Adrenal gland (tissue), 12 donors: ENCODE measurements around the gene MMRN1. TPM values are rescaled to one million over a fixed set of nuclear protein-coding genes. Genes with fewer than 3 reads are reported as not detected.

Experiments used
- DNase-seq, 7 donors: peaks; one replicate each; pipeline ENCODE4 v3.0.0-alpha.2; 2019 to 2020
- H3K27ac ChIP-seq, 5 donors: fragments of 200-600 bp; sonication (generic) in 4 of 5; 1 replicate in 3 of 5; 2 replicates in 2 of 5; pipeline versions ENCODE4 v1.5.1 to v1.8.0; 2016 to 2020; ENCODE audit warnings: mild to moderate bottlenecking in 1 of 5
- H3K27me3 ChIP-seq: fragments of 200-600 bp; 2 replicates; pipeline ENCODE4 v1.8.0; 2021
- H3K36me3 ChIP-seq, 2 donors: fragments of 200-600 bp; replicated peaks in 1 of 2; 1 replicate in 1 of 2; 2 replicates in 1 of 2; pipeline versions ENCODE4 v1.5.1 to v1.8.0; 2018 to 2022
- H3K4me1 ChIP-seq, 2 donors: fragments of 200-600 bp; replicated peaks in 1 of 2; 1 replicate in 1 of 2; 2 replicates in 1 of 2; pipeline versions ENCODE4 v1.5.1 to v1.8.0; 2018 to 2021
- H3K4me3 ChIP-seq, 4 donors: fragments of 200-600 bp; sonication (generic) in 3 of 4; one replicate each; pipeline ENCODE4 v1.5.1; 2016 to 2018
- H3K9me3 ChIP-seq, 3 donors: fragments of 200-600 bp; sonication (generic) in 1 of 3; replicated peaks in 1 of 3; 1 replicate in 2 of 3; 2 replicates in 1 of 3; pipeline versions ENCODE4 v1.5.1 to v1.8.0; 2016 to 2021
- POLR2A ChIP-seq, 2 donors: fragments of 450-650 bp; IDR thresholded peaks; one replicate each; pipeline ENCODE4 v1.6.1; 2017; ENCODE audit warnings: antibody characterized with exemption in 2 of 2, mild to moderate bottlenecking in 2 of 2, moderate library complexity in 1 of 2
- WGBS, 4 donors: extraction: QIAGEN DNeasy Blood & Tissue Kit in 2 of 4; methylation state at CpG; one replicate each; pipeline versions ENCODE4 v1.1.5 to v1.1.7; 2013 to 2017; 5-methylcytosine and 5-hydroxymethylcytosine counted together
- intact Hi-C, 2 donors: fragments of 100-400 bp; cut with DNase I; formaldehyde crosslinking; loops; one replicate each; pipeline versions ENCODE4 v1.14.1 to v1.15.0; 2022 to 2023
- polyA plus RNA-seq, 3 donors: library from polyadenylated mRNA; stranded (reverse); fragments of 200-250 nt in 2 of 3; fragments of 350-450 nt in 1 of 3; fragmentation: Illumina TruSeq in 1 of 3; extraction: RNeasy Lipid Tissue Mini Kit (QIAGEN cat#74804) in 1 of 3; gene quantifications; one replicate each; pipeline ENCODE4 v1.2.3, GENCODE V29; 2013 to 2014
- total RNA-seq, 9 donors: library from RNA; depleted of rRNA in 4 of 9; stranded (reverse); fragments of >200 nt in 4 of 9; fragments of 120-200 nt in 1 of 9; fragmentation: NEBNext Ultra II Directional in 1 of 9; extraction: Animal tissue kit (Norgen Biotek cat#: 25700) in 1 of 9; gene quantifications; one replicate each; pipeline versions ENCODE4 v1.1.0 to v1.2.4, GENCODE V29; 2013 to 2023
- TF ChIP-seq, protein P1 (sequence below), 6 experiments: fragments of 450-650 bp in 4 of 6; fragments of 200-600 bp in 2 of 6; sonication (generic) in 1 of 6; IDR thresholded peaks; 1 replicate in 5 of 6; 2 replicates in 1 of 6; pipeline versions ENCODE4 v1.5.1 to v1.8.0; 2016 to 2021; ENCODE audit warnings: antibody characterized with exemption in 6 of 6, mild to moderate bottlenecking in 2 of 6, moderate library complexity in 1 of 6
- donor health status: healthy with polysubstance abuse.
- donor health status: Bipolar disorder and iron deficiency.
- donor health status: DM: yes; HTN: yes; CAD: no.
- donor health status: DM: no; HTN: no; CAD: no.
- donor health status: DM: no; HTN: no; CAD: no.
- donor health status: DM: yes; HTN: yes; CAD: no.

Gene MMRN1
- total and polyA plus RNA-seq, 12 donors = 1.4 to 31.2 (median 6.6) TPM

DNA sequence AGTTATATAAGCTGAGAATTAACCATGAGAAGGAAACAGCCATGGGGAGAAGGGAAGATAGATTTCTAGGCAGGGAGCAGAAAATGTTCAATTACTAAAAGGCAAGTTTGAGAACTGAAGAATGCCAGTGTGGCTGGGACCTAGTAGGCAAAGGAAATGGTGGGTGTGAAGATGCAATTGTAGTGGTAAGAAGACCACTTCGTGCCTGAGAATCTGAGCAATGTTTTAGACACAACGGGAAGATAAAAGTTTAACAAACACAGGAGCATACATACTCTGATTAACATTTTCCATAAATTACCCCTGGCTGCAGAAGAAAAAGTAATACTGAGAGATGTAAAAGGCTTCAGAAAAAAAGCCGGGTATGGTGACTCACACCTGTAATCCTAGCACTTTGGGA, 18.1 kb upstream of the MMRN1 start:
- no peaks in the 10 kb centered on the region for H3K9me3 ChIP-seq
- no peaks in the 10 kb centered on the region for H3K36me3 ChIP-seq
- H3K4me3 ChIP-seq = no peak overlapping the region
- DNase-seq = no peak
- no peaks in the 10 kb centered on the region for H3K27me3 ChIP-seq
- no peaks in the 10 kb centered on the region for H3K4me1 ChIP-seq
- intact Hi-C loops = no loop called here
- TF ChIP-seq POLR2A (IDR thresholded peaks at IDR 0.05) = no peak
- TF ChIP-seq, protein P1, sequence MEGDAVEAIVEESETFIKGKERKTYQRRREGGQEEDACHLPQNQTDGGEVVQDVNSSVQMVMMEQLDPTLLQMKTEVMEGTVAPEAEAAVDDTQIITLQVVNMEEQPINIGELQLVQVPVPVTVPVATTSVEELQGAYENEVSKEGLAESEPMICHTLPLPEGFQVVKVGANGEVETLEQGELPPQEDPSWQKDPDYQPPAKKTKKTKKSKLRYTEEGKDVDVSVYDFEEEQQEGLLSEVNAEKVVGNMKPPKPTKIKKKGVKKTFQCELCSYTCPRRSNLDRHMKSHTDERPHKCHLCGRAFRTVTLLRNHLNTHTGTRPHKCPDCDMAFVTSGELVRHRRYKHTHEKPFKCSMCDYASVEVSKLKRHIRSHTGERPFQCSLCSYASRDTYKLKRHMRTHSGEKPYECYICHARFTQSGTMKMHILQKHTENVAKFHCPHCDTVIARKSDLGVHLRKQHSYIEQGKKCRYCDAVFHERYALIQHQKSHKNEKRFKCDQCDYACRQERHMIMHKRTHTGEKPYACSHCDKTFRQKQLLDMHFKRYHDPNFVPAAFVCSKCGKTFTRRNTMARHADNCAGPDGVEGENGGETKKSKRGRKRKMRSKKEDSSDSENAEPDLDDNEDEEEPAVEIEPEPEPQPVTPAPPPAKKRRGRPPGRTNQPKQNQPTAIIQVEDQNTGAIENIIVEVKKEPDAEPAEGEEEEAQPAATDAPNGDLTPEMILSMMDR (IDR thresholded peaks at IDR 0.05) = no peak
- H3K27ac ChIP-seq = no peak overlapping the region
- 76 to 87% (median 79%) methylated on average over 3 of the region's 3 CpGs for whole genome bisulfite sequencing, 4 donors

DNA sequence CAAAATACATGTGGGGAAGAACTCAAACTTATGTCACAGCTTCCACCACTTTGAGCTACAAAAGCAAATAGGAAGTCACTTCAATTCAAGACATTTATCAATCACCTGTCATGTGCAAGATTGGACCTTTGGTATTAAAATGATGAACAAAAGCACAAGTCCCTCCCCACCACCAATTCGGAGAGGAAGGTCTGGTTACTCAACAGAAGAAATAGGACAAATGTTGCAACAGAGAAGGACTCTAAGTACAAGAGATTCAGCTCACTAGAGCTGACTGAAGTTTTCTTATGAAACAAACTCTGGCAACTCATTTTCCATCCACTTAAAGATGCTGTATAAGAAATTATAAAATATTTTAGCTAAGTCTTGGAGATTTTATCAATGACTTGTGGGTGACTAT, 16.0 kb upstream of the MMRN1 start:
- no peak for TF ChIP-seq POLR2A (IDR thresholded peaks at IDR 0.05)
- TF ChIP-seq, protein P1 (IDR thresholded peaks at IDR 0.05) = no peak

DNA sequence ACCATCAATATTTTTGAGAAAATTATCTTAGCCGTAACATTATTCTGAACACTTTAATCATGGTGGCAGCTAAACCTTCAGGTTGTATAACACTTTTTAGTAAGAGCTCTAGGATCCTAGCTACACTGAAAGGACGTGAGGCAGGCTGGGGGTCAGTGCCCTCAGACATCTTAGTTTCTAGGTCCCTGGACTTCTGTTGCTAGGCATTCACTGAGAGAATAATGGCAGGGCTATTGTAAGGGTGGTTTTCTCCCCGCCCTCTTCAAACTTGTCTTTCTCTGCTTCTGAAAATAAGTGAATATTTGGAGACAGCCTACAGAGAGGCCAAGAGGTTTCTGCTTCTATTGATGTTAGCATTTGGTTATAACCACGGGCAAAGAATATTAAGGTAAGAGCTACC, 15.4 kb upstream of the MMRN1 start:
- no peaks in the 10 kb centered on the region for H3K4me1 ChIP-seq
- no peaks in the 10 kb centered on the region for H3K27me3 ChIP-seq
- intact Hi-C loops = no loop called here
- no peak for DNase-seq
- no peak overlapping the region for H3K4me3 ChIP-seq
- no peak overlapping the region for H3K27ac ChIP-seq
- no peaks in the 10 kb centered on the region for H3K9me3 ChIP-seq
- WGBS, 4 donors = 83 to 91% (median 85%) methylated on average over 4 of the region's 4 CpGs
- no peaks in the 10 kb centered on the region for H3K36me3 ChIP-seq
- TF ChIP-seq POLR2A (IDR thresholded peaks at IDR 0.05) = no peak
- TF ChIP-seq, protein P1 (IDR thresholded peaks at IDR 0.05) = no peak

More for the DNA sequence above, 16.0 kb upstream of the MMRN1 start:
- H3K27ac ChIP-seq = no peak overlapping the region
- no peak for DNase-seq
- no peaks in the 10 kb centered on the region for H3K9me3 ChIP-seq
- no peak overlapping the region for H3K4me3 ChIP-seq
- intact Hi-C loops = no loop called here
- no peaks in the 10 kb centered on the region for H3K27me3 ChIP-seq
- H3K4me1 ChIP-seq = no peaks in the 10 kb centered on the region
- no peaks in the 10 kb centered on the region for H3K36me3 ChIP-seq
- 44 to 68% (median 47%) methylated on average over 1 of the region's 1 CpG for WGBS, 4 donors

DNA sequence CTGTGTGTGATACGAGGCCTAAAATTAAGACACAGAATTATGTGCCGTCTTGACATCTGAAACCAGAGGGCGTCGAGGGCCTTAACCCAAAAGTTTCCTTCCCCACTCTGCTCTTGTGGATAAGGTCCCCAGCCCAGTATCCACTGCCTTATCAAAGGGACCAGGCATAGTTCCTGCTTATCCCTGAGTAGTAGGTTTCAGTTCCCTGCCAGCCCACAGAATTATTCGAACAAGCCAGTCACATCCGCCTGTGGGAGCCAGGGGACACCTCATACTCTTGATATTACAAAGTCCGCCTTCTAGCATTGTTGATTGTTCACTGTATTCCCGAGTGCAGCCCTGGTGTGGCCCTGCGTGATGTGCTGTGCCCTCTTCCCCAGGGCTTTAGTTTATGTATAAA, 5.4 kb upstream of the MMRN1 start:
- 65 to 69% (median 67%) methylated on average over 7 to 9 of the region's 9 CpGs for WGBS, 4 donors
- TF ChIP-seq, protein P1 (IDR thresholded peaks at IDR 0.05) = no peak
- TF ChIP-seq POLR2A (IDR thresholded peaks at IDR 0.05) = no peak
- Histone ChIP-seq H3K36me3 (no peaks in the 10 kb centered on the region), H3K4me1 (no peaks in the 10 kb centered on the region), H3K4me3 (no peak overlapping the region), H3K27ac (no peak overlapping the region), H3K9me3 (no peaks in the 10 kb centered on the region), H3K27me3 (no peaks in the 10 kb centered on the region)
- intact Hi-C loops = no loop called here
- peak in 1 of 7 donors; percentile 3 for DNase-seq
